ENCODE results near the gene SDR9C7. TPM values are rescaled to one million over a fixed set of nuclear protein-coding genes. Genes with fewer than 3 reads are reported as not detected.
"Not testable (repeated sequence)": the region's sequence is repeated elsewhere in the genome, so short reads cannot be mapped to it uniquely, and the experiment has no call there.

Gene SDR9C7
- total RNA-seq, 8 experiments from 2014 or later: 0.18 to 0.24 (median 0.23) TPM; not detected in 4

GRCh38 chr12:56927281-56927680 is 6.9 kb downstream of the SDR9C7 start:
- H3K27ac ChIP-seq: no peak overlapping the region
- in situ Hi-C loops (cut with MboI; ENCODE audit: low pct_unique_long_range_greater_than_20kb in 2 of 9, low sequenced_read_pairs in 9 of 9, unreplicated experiment in 9 of 9): no loop called here
- WGBS, 10 experiments: 79 to 100% (median 84%) methylated on average over 1 to 4 of the region's 4 CpGs; no CpG with 5 or more reads in 7 of the 10 experiments
- ATAC-seq (replicated peaks in 6 of 8): no peak
- H3K4me3 ChIP-seq: no peak overlapping the region
- peaks cover 0 to 4% of the 10 kb centered on the region in 2 donors for H3K4me1 ChIP-seq (replicated peaks in 1 of 2)

- Histone ChIP-seq H3K27ac (no peak overlapping the region), H3K4me1 (replicated peaks in 1 of 2) (no peaks in the 10 kb centered on the region), H3K4me3 (no peak overlapping the region)
- in situ Hi-C loops (cut with MboI; ENCODE audit: low pct_unique_long_range_greater_than_20kb in 2 of 9, low sequenced_read_pairs in 9 of 9, unreplicated experiment in 9 of 9): no loop called here
- 0 to 86% (median 64%) methylated on average over 1 of the region's 1 CpG; no CpG with 5 or more reads in 4 of the 10 experiments for WGBS, 10 experiments
- peak in 5 of 8 experiments; percentile 45 to 89 (median 75) for ATAC-seq (replicated peaks in 6 of 8)
Measured at GRCh38 chr12:56922031-56922430, 12.2 kb downstream of the SDR9C7 start.

- Histone ChIP-seq H3K4me3 (no peak overlapping the region), H3K27ac (no peak overlapping the region), H3K4me1 (replicated peaks in 1 of 2) (no peaks in the 10 kb centered on the region)
- in situ Hi-C loops (cut with MboI; ENCODE audit: low pct_unique_long_range_greater_than_20kb in 2 of 9, low sequenced_read_pairs in 9 of 9, unreplicated experiment in 9 of 9): no loop called here
- 0 to 75% (median 46%) methylated on average over 1 of the region's 1 CpG; no CpG with 5 or more reads in 6 of the 10 experiments for WGBS, 10 experiments
- ATAC-seq (replicated peaks in 6 of 8): no peak
Measured at GRCh38 chr12:56921346-56921745, 12.9 kb downstream of the SDR9C7 start.

GRCh38 chr12:56918139-56918538 is 16.1 kb downstream of the SDR9C7 start:
- H3K4me1 ChIP-seq (replicated peaks in 1 of 2); H3K27ac ChIP-seq; H3K4me3 ChIP-seq; ATAC-seq (replicated peaks in 6 of 8); in situ Hi-C loops (cut with MboI; ENCODE audit: low pct_unique_long_range_greater_than_20kb in 2 of 9, low sequenced_read_pairs in 9 of 9, unreplicated experiment in 9 of 9): not testable (repeated sequence)
- 36 to 100% (median 63%) methylated on average over 1 to 3 of the region's 3 CpGs; no CpG with 5 or more reads in 2 of the 10 experiments for WGBS, 10 experiments

- in situ Hi-C loops (cut with MboI; ENCODE audit: low pct_unique_long_range_greater_than_20kb in 2 of 9, low sequenced_read_pairs in 9 of 9, unreplicated experiment in 9 of 9): no loop called here
- ATAC-seq (replicated peaks in 6 of 8): no peak
- Histone ChIP-seq H3K27ac (no peak overlapping the region), H3K4me3 (no peak overlapping the region), H3K4me1 (replicated peaks in 1 of 2) (no peaks in the 10 kb centered on the region)
- WGBS, 10 experiments: 0 to 100% (median 98%) methylated on average over 1 of the region's 1 CpG; no CpG with 5 or more reads in 2 of the 10 experiments
Measured at GRCh38 chr12:56916996-56917333, 17.2 kb downstream of the SDR9C7 start.

- H3K27ac ChIP-seq: no peak overlapping the region
- H3K4me3 ChIP-seq: no peak overlapping the region
- in situ Hi-C loops (cut with MboI; ENCODE audit: low pct_unique_long_range_greater_than_20kb in 2 of 9, low sequenced_read_pairs in 9 of 9, unreplicated experiment in 9 of 9): no loop called here
- ATAC-seq (replicated peaks in 6 of 8): no peak
- no peaks in the 10 kb centered on the region for H3K4me1 ChIP-seq (replicated peaks in 1 of 2)
- WGBS, 10 experiments: 14 to 91% (median 65%) methylated on average over 1 to 4 of the region's 4 CpGs
Measured at GRCh38 chr12:56916296-56916995, 17.8 kb downstream of the SDR9C7 start.

- Histone ChIP-seq H3K27ac (no peak overlapping the region), H3K4me3 (no peak overlapping the region), H3K4me1 (replicated peaks in 1 of 2) (no peaks in the 10 kb centered on the region)
- in situ Hi-C loops (cut with MboI; ENCODE audit: low pct_unique_long_range_greater_than_20kb in 2 of 9, low sequenced_read_pairs in 9 of 9, unreplicated experiment in 9 of 9): no loop called here
- no peak for ATAC-seq (replicated peaks in 6 of 8)
- 20 to 100% (median 74%) methylated on average over 1 to 3 of the region's 3 CpGs; no CpG with 5 or more reads in 4 of the 10 experiments for WGBS, 10 experiments
Measured at GRCh38 chr12:56914724-56915123, 19.5 kb downstream of the SDR9C7 start.

GRCh38 chr12:56914256-56914655 is 20.0 kb downstream of the SDR9C7 start:
- ATAC-seq (replicated peaks in 6 of 8): no peak
- in situ Hi-C loops (cut with MboI; ENCODE audit: low pct_unique_long_range_greater_than_20kb in 2 of 9, low sequenced_read_pairs in 9 of 9, unreplicated experiment in 9 of 9): no loop called here
- Histone ChIP-seq H3K27ac (no peak overlapping the region), H3K4me3 (no peak overlapping the region), H3K4me1 (replicated peaks in 1 of 2) (no peaks in the 10 kb centered on the region)

- H3K27ac ChIP-seq; H3K4me1 ChIP-seq (replicated peaks in 1 of 2); in situ Hi-C loops (cut with MboI; ENCODE audit: low pct_unique_long_range_greater_than_20kb in 2 of 9, low sequenced_read_pairs in 9 of 9, unreplicated experiment in 9 of 9); H3K4me3 ChIP-seq; ATAC-seq (replicated peaks in 6 of 8): not testable (repeated sequence)
- WGBS, 10 experiments: 0 to 55% (median 0%) methylated on average over 1 to 2 of the region's 2 CpGs; no CpG with 5 or more reads in 7 of the 10 experiments
Measured at GRCh38 chr12:56909403-56909802, 24.8 kb downstream of the SDR9C7 start.

- no peak for ATAC-seq (replicated peaks in 6 of 8)
- WGBS, 10 experiments: 90% methylated on average over 2 of the region's 5 CpGs; no CpG with 5 or more reads in 9 of the 10 experiments
- no peaks in the 10 kb centered on the region for H3K4me1 ChIP-seq (replicated peaks in 1 of 2)
- H3K4me3 ChIP-seq: no peak overlapping the region
- no peak overlapping the region for H3K27ac ChIP-seq
- in situ Hi-C loops (cut with MboI; ENCODE audit: low pct_unique_long_range_greater_than_20kb in 2 of 9, low sequenced_read_pairs in 9 of 9, unreplicated experiment in 9 of 9): no loop called here
Measured at GRCh38 chr12:56908136-56908535, 26.1 kb downstream of the SDR9C7 start.

- H3K4me1 ChIP-seq (replicated peaks in 1 of 2): no peaks in the 10 kb centered on the region
- no peak overlapping the region for H3K27ac ChIP-seq
- ATAC-seq (replicated peaks in 6 of 8): no peak
- 0 to 100% (median 83%) methylated on average over 1 of the region's 1 CpG; no CpG with 5 or more reads in 1 of the 10 experiments for WGBS, 10 experiments
- H3K4me3 ChIP-seq: no peak overlapping the region
- in situ Hi-C loops (cut with MboI; ENCODE audit: low pct_unique_long_range_greater_than_20kb in 2 of 9, low sequenced_read_pairs in 9 of 9, unreplicated experiment in 9 of 9): no loop called here
Measured at GRCh38 chr12:56905852-56906251, 28.4 kb downstream of the SDR9C7 start.

- in situ Hi-C loops (cut with MboI; ENCODE audit: low pct_unique_long_range_greater_than_20kb in 2 of 9, low sequenced_read_pairs in 9 of 9, unreplicated experiment in 9 of 9): no loop called here
- H3K4me1 ChIP-seq (replicated peaks in 1 of 2): no peaks in the 10 kb centered on the region
- no peak overlapping the region for H3K27ac ChIP-seq
- 0 to 71% (median 40%) methylated on average over 1 of the region's 1 CpG; no CpG with 5 or more reads in 5 of the 10 experiments for WGBS, 10 experiments
- ATAC-seq (replicated peaks in 6 of 8): no peak
- no peak overlapping the region for H3K4me3 ChIP-seq
Measured at GRCh38 chr12:56903374-56903773, 30.8 kb downstream of the SDR9C7 start.

- H3K4me3 ChIP-seq; ATAC-seq (replicated peaks in 6 of 8); H3K27ac ChIP-seq; H3K4me1 ChIP-seq (replicated peaks in 1 of 2); in situ Hi-C loops (cut with MboI; ENCODE audit: low pct_unique_long_range_greater_than_20kb in 2 of 9, low sequenced_read_pairs in 9 of 9, unreplicated experiment in 9 of 9): not testable (repeated sequence)
Measured at GRCh38 chr12:56901313-56901712, 32.9 kb downstream of the SDR9C7 start.

- peak in 2 of 8 experiments; percentile 51 to 81 for ATAC-seq (replicated peaks in 6 of 8)
- in situ Hi-C loops (cut with MboI; ENCODE audit: low pct_unique_long_range_greater_than_20kb in 2 of 9, low sequenced_read_pairs in 9 of 9, unreplicated experiment in 9 of 9): no loop called here
- no peak overlapping the region for H3K27ac ChIP-seq
- H3K4me1 ChIP-seq (replicated peaks in 1 of 2): no peaks in the 10 kb centered on the region
- H3K4me3 ChIP-seq: no peak overlapping the region
- WGBS, 10 experiments: 7 to 100% (median 34%) methylated on average over 1 to 4 of the region's 5 CpGs; no CpG with 5 or more reads in 6 of the 10 experiments
Measured at GRCh38 chr12:56900583-56900982, 33.6 kb downstream of the SDR9C7 start.

Data from motor neuron (in vitro differentiated cells).